Breast epithelium (tissue), 3 donors: Measurements from ENCODE around the gene ZNF534.

ENCODE experiments used
- POLR2A ChIP-seq: fragments of 450-650 bp; IDR thresholded peaks from one replicate; pipeline ENCODE4 v1.6.1; 2016; ENCODE audit warnings: antibody characterized with exemption, mild to moderate bottlenecking, moderate library complexity
- TF ChIP-seq, protein P1 (sequence below), 3 donors: fragments of 450-650 bp; IDR thresholded peaks; one replicate each; pipeline ENCODE4 v1.5.1; 2016 to 2017; ENCODE audit warnings: antibody characterized with exemption in 3 of 3, mild to moderate bottlenecking in 3 of 3, moderate library complexity in 3 of 3

GRCh38 chr19:52474351-52475127 is 45.6 kb downstream of the ZNF534 start:
- TF ChIP-seq, protein P1, sequence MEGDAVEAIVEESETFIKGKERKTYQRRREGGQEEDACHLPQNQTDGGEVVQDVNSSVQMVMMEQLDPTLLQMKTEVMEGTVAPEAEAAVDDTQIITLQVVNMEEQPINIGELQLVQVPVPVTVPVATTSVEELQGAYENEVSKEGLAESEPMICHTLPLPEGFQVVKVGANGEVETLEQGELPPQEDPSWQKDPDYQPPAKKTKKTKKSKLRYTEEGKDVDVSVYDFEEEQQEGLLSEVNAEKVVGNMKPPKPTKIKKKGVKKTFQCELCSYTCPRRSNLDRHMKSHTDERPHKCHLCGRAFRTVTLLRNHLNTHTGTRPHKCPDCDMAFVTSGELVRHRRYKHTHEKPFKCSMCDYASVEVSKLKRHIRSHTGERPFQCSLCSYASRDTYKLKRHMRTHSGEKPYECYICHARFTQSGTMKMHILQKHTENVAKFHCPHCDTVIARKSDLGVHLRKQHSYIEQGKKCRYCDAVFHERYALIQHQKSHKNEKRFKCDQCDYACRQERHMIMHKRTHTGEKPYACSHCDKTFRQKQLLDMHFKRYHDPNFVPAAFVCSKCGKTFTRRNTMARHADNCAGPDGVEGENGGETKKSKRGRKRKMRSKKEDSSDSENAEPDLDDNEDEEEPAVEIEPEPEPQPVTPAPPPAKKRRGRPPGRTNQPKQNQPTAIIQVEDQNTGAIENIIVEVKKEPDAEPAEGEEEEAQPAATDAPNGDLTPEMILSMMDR (IDR thresholded peaks at IDR 0.05), result no peak
- TF ChIP-seq POLR2A, result no peak
